HG03520 (cell line): ENCODE measurements around the gene ANO10.
"Not testable (repeated sequence)": the region's sequence is repeated elsewhere in the genome, so short reads cannot be mapped to it uniquely, and the experiment has no call there.

Experiments used
- ATAC-seq: cut with Tn5 transposase; IDR thresholded peaks from one replicate; pipeline ENCODE4 v1.9.1; 2021; ENCODE audit warnings: mild to moderate bottlenecking, moderate library complexity; ENCODE audit not compliant: unreplicated experiment

The ANO10 gene

DNA sequence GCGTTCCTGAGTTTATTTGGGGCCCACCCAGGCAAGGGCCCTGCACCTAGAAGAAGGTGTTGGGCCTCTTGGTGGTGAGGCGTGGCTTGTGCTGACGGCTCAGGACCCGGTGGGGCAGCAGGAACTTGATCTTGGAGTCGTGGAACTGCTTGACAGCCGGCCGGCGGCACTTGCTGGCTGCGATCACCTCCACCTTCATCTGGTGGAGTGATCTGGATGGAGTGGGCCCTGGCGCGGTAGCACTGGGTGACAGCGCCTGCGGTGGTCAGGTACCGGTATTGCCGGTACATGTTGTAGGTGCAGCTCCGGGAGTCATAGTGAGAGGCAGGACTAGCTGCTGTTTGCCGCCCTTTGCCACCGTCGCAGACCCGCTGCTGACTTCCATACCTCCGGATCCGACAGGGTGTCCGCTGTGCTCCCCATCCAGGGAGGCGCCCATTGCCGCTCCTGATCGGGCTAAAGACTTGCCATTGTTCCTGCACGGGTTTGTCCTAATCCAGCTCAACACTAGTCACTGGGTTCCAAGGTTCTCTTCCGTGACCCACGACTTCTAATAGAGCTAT, 136.8 kb downstream of the ANO10 start:
- ATAC-seq = no peak

DNA sequence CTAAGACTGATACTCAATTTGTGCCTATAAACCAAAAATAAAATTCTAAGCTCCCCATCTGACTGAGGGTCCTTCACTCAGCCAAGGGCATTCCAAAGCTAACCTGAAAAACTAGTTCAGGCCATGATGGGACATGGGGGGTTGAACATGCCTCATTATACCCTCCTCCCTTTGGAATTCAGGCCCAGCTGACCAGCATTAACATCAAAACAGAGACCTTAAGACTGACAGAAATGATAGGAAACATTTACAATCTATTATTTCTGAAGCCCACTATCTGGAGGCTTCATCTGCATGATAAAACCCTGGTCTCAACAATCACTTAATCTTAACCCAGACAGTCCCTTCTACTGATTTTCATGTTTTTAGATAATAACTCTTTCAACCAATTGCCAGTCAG, 140.4 kb downstream of the ANO10 start:
- ATAC-seq = no peak

DNA sequence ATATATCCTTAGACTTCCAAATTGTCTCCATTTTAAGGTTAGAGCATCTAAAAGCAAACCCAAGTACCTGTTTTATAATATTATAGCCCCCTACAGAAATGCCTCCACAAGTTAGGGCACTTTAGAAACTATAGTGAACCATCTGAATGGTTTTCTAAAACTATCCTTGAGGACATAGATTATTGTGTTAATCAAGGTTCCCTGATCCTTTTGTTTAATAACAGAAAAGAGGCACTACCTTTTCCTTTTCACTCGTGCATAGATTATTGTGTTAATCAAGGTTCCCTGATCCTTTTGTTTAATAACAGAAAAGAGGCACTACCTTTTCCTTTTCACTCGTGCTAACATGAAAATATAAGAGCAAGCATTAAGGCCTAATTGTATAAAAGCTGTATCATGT, 143.0 kb downstream of the ANO10 start:
- ATAC-seq = not testable (repeated sequence)

DNA sequence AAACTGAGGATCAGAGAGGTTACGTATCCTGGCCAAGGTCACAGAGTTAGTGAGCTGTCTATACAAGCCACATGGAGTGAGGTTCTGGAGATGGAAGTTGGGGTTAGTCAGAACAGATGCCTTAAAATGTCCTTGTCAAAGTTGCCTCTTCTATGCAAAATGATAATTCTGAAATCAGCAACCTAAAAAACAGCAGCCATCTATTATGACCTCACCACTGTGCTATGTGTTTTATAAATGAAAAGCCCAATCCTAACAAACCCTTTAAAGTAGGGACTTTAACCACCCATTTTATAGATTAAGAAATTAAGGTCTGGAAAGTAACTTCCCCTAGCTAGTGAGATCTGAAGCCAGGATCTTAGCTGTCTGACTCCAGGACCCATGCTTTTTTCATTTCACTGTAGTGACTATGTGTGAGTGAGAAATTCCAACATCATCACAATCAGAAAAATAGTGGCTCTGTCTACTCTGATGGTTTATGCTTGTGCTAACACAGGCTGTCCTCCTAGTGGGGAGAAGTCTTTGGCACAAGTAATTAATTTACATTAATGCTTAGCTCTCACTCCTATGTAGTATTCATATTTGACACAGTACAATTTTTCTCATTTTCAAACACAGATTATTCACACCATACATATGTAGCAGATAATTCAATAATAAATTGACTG, 143.6 kb downstream of the ANO10 start:
- ATAC-seq = no peak

DNA sequence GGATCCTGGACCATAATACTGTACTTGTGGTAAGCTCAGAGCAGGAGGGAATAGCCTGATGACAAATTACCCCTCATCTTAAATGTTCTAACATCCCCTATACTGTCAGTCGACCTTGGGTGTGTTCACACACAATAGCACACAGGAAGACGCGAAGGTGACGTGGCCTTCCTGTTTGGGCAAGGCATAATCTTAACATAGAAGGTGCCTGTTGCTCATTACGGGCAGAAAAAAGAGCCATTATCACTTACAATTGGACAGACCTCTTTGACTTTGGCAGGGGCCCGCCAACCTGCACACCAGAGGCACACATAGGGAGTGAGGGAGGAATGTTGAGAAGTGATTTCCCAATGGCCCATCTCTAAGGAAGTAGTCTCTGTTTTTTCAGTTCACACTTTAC, 144.2 kb downstream of the ANO10 start:
- no peak for ATAC-seq

DNA sequence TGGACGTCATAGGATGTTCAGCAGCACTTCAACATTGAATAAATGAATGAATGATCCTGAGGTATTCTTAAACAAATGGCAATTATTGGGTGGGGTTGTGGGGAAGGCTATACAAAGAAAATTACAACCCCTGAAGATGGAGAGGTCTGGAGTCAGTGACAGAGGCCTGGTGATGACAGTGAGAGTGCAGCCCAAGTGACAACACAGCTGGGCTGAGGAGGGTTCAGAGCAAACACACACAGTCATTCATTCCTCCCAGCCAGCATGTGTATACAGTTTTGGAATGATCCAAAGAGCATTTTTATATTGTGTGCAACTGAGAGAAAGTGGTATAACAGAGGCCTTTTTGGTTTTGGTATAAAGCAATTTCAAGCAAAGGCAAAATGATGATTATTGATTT, 148.1 kb downstream of the ANO10 start:
- no peak for ATAC-seq

DNA sequence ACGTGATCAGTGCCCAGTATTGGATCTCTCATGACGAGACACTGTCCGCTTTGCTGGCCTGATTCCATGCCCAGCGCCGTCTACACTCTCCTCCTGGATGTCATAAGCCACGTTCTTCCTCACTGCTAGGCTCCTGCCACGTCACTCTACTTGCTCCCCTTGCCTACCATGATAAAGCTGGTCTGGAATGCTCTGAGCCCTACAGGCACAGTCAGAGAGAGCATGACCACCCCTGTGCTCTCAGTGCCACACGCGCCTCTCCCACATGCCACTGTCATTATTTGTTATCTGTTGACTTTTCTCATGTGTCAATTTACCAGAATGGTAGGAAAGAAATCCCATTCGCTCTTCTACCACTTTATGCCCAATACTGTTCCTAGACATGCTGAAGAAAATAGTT, 148.6 kb downstream of the ANO10 start:
- ATAC-seq = no peak

DNA sequence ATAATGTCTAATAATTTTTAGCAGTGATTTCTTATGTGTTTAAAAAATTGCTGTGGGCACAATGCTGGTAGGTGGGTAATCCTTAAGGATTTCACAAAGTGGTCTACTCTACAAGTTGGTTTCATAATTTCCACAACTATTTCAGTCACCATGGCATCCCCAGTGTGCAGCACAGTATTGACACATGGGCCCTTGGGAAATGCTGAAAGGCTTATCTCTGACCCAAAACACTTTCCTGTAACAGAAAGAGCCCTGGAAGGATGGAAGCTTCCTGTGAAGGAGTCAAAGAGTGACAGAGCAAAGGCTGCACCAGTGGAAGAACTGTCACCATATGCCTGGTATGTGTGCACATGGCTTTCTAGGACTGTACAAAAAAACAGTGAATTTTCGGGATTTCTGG, 153.7 kb downstream of the ANO10 start:
- ATAC-seq = no peak

DNA sequence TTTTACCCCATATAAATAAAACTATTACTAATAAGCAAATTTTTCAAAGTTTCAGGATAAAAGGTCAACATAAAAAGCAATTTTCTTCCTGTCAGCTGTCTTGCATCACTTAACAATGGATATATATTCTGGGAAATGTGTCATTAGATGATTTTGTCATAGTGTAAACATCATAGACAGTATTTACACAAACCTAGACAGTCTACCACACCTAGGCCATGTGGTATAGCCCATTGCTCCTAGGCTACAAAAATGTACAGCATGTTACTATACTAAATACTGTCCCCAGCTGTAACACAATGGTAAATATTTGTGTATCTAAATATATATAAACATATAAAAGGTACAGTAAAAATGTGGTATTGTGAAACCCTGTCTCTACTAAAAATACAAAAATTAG, 156.7 kb downstream of the ANO10 start:
- no peak for ATAC-seq

DNA sequence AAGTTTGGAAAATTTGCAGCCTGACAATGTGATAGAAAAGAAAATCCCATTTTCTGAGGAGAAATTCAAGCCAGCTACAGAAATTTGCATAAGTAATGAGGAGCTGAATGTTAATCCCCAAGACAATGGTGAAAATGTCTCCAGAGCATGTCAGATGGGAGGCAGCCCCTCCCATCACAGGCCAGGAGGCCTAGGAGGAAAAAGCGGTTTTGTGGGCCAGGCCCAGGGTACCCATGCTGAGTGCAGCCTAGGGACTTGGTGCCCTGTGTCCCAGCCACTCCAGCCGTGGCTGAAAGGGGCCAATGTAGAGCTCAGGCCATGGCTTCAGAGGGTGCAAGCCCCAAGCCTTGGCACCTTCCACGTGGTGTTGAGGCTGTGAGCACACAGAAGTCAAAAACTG, 159.2 kb downstream of the ANO10 start:
- not testable (repeated sequence) for ATAC-seq

DNA sequence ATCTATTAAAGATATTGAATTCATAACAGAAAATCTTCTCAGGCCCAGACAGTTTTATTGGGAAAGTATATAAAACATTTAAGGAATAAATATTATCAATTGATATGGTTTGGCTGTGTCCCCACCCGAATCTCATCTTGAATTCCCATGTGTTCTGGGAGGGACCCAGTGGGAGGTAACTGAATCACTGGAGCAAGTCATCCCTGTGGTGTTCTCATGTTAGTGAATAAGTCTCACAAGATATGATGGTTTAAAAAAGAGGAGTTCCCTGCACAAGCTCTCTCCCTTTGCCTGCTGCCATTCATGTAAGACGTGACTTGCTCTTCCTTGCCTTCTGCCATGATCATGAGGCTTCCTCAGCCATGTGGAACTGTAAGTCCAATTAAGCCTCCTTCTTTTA, 160.5 kb downstream of the ANO10 start:
- ATAC-seq = no peak

DNA sequence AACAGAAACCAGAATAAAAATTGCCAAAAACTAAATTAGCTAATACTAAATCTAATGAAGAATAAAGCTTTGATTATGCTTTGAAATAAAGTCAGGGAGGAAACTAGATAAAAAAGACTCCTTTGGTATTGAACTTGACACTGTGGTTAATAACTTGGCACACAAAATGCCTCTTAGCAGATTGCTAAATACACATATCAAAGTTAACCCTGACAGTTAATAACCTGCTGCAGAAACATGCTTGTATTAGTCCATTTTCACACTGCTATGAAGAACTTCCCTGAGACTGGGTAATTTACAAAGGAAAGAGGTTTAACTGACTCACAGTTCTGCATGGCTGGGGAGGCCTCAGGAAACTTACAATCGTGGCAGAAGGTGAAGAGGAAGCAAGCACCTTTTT, 164.8 kb downstream of the ANO10 start:
- ATAC-seq = not testable (repeated sequence)

DNA sequence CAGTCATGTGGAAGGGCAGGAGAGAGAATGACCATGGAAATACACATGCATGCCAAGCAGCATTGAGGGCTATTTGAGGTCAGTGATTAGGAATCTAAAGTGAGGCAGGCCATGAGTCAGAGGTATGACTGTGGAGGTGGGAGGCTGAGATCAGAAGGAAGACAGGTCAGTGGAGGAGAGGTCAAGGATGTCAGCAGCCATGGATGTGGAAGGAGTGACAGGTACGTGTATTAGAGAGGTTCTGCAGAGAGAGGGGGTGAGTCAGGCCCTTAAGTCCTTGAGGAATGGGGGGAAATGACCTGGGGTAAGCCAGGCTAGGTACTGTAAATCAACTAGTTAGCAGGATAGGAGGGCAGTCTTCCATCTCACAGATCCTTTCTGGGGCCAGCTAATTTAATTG, 166.6 kb downstream of the ANO10 start:
- no peak for ATAC-seq

DNA sequence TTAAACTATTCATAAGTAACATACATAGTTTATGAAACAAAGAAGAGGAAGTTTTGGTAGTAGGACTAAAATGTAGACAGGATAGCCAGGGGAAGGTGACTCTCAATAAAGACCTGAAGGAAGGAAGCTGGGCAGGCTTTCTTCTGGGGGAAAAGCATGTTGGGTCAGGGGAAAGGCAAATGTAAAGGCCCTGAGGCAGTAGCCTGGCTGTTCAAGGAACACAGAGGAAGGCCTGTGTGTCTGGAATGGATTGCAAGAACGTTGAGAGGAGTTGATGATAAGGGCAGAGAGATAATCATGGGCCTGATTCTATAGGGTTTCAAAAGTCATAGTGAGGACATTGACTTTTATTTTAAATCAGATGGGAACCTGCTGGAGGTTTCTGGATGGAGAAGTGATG, 167.8 kb downstream of the ANO10 start:
- no peak for ATAC-seq

DNA sequence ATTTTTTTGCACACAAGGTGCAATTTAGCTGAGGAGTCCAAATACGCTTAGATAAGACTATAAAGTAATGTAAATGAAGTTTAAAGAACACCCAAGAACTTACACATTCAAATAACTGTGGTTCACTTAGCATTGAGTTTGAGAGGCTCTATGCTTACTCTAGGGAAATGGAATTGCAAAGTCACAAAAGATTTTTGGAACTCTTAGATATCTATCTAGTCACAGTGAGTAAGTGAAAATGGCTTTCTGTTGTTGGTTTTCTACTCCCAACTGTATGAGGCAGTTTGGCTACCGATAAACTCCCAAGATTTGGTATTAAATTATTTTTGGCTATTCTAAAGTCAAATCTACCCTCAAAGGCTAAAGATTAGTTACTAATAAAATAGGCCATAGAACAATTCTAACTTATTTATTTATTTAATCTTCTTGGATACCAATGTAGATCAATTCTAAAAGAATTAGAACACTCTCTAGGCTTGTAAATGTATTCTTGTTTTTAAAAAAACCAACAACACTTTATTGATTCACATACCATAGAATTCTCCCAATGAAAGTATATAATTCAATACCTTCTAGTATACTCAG, 170.0 kb downstream of the ANO10 start:
- no peak for ATAC-seq

DNA sequence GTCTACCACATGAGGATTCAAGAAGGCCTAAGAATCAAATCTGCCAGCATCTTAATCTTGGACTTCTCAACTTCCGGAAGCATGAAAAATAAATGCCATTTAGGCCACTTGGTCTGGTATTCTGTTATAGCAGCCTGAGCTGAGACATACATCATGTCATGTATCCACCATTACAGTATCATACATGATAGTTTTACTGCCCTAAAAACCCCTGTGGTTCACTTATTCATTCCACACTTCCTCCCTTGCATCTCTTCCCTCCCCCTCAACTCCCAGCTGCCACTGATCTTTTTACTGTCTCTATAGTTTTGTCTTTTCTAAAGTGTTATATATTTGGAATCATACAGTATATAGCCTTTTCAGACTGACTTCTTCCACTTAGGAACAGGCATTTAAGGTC, 173.7 kb downstream of the ANO10 start:
- ATAC-seq = no peak

DNA sequence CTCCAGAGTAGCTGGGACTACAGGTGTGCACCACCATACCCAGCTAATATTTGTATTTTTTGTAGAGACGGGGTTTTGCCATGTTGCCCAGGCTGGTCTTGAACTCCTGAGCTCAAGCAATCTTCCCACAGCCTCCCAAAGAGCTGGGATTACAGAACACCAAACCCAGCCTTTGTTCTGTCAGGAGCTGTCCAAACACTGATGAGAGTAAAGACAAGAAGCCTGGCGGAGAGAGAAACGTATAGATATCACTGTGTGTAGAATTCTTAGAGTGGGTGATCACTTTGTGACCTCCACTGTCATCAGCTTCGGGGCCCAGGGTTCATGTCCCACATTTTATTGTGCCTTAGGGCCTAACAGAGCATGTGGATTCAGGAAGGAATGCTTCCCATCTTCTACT, 176.0 kb downstream of the ANO10 start:
- no peak for ATAC-seq

DNA sequence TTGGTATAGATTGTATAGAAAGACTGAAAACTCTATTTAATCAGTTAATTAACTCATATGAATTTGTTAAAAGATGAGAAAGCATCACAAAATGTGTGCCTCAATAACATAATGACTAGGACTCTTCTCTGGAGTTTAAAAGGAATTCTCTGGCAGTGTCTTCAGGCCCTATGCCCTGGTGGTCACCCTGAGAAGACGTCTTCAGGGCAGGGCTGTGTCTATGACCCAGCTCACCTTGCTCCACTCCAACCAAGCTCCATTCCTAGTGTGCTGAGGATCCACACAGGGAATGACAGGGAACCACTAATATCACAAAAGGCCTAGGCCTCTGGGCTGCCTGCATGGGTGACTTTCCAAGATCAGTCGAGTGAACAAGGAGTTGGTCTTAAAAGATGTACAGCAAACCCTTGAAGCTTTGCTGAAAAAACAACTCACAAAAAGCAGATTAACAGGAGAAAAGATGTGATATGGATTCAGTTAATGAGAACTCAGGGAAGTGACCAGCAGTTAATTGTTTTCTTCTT, 178.9 kb downstream of the ANO10 start:
- ATAC-seq = no peak

DNA sequence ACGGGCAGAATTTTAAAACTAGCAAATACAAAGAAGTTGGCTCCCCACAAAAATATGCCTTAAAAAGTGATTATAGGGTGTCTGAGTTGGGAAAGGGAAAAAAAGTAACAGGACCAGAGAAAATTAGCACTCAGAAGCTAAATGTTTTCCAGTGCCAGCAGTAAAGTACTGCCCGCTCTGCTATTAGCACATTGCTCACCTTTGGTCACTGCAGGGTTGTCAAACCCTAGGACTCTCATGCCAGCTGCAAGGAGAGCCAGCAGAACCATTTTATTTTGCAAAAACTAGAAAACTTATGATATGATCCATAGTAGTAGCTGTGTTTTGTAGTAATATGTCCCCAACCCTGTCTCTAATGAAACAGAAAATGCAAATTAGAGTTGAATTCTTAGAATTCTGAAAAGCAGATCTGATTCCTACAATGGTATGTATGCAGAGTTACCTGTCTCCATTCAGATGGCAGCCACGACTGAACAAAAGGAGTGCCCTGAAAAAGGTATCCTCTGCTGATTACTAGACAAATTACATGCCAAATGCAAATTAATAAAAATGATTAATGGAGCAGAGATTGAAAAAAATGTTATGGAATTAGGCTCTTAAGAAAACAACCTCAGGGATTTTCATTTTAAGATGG, 185.2 kb downstream of the ANO10 start:
- no peak for ATAC-seq

DNA sequence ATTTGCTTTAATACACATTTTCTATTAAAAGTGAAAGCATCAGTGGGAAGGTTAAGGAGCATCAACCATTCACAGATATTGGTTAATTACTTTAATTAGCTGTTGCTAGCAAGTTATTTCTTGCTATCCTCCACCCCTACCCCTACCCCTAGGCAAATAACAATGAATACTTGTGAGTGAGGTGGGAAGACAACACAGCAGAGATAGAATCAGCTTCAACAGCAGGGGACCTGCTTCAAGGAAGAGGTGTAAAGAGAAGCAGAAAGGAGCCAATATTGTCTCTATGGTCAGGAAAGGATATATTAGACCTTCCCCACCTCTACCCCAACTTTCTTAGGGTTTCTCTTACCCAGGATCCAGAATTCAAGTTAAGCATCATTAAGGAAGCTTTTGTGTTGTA, 186.1 kb downstream of the ANO10 start:
- no peak for ATAC-seq

DNA sequence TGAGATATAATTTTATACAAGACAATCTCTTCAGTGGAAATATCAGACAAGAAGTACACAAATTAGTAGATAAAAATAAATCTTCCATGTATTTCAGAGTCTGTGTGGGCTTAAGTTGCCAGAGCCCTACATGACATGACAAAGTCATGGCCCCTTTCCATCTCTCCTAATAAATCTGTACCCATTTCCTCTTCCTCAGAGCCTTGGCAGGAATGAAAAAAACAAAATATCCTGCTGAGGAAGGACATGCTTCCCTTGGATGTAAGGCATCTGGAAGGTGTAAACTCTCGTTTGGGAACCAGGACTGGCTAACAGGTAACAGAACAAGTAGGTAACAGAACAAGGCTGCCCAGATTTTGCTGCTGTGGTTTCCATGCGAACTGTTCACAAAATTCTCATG, 187.4 kb downstream of the ANO10 start:
- ATAC-seq = no peak

DNA sequence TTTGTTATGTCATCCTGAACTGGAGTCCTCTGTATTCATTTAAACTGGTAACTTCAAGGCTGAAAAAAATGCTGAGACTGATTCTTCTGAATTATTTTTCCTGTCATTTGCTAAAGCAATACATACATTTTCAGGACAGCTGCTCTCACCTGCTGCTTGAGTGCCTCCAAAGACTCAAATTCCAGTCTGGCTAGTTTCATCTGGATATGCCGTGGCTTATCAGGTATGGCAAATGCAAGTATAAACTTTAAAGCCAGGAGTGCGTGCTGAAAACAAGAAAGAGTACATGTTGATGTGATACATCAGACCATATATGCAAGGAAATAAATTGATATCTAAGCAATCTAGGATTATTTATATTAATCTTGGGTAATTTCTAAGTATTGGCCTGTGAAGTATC, 189.3 kb downstream of the ANO10 start:
- no peak for ATAC-seq
